ENCODE measurements around the gene RCOR2.
A peak's percentile ranks its signal among the peaks of the same experiment; 100 is the strongest.

RCOR2 gene

DNA sequence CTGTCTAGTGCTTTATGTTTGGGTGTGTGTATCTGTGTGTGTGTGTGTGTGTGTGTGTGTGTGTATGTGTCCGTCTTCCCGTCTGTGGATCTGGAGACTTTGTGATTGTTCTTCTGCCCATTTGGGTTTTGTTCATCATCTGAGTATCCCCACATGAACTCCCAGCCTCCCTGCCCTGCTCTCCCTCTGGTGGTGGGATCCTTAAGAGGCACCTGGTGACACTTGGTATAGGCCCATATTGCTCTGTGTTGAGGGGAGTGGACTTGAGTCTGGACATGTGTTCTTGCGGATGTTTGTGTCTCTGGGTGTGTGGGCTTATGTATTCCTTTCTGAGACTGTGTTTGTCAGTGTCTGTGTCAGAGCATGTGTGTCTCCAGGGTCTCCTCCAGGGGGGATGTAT is 15.3 kb downstream of the RCOR2 start:
- H3K4me3 ChIP-seq (replicated peaks; ENCODE audit: low read depth, low read length): no peak overlapping the region
- peak; percentile 51 for DNase-seq (ENCODE audit: low read depth)
- TF ChIP-seq, protein P1, sequence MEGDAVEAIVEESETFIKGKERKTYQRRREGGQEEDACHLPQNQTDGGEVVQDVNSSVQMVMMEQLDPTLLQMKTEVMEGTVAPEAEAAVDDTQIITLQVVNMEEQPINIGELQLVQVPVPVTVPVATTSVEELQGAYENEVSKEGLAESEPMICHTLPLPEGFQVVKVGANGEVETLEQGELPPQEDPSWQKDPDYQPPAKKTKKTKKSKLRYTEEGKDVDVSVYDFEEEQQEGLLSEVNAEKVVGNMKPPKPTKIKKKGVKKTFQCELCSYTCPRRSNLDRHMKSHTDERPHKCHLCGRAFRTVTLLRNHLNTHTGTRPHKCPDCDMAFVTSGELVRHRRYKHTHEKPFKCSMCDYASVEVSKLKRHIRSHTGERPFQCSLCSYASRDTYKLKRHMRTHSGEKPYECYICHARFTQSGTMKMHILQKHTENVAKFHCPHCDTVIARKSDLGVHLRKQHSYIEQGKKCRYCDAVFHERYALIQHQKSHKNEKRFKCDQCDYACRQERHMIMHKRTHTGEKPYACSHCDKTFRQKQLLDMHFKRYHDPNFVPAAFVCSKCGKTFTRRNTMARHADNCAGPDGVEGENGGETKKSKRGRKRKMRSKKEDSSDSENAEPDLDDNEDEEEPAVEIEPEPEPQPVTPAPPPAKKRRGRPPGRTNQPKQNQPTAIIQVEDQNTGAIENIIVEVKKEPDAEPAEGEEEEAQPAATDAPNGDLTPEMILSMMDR (IDR thresholded peaks at IDR 0.05; ENCODE audit: low read length, missing control alignments): peak; percentile 57

DNA sequence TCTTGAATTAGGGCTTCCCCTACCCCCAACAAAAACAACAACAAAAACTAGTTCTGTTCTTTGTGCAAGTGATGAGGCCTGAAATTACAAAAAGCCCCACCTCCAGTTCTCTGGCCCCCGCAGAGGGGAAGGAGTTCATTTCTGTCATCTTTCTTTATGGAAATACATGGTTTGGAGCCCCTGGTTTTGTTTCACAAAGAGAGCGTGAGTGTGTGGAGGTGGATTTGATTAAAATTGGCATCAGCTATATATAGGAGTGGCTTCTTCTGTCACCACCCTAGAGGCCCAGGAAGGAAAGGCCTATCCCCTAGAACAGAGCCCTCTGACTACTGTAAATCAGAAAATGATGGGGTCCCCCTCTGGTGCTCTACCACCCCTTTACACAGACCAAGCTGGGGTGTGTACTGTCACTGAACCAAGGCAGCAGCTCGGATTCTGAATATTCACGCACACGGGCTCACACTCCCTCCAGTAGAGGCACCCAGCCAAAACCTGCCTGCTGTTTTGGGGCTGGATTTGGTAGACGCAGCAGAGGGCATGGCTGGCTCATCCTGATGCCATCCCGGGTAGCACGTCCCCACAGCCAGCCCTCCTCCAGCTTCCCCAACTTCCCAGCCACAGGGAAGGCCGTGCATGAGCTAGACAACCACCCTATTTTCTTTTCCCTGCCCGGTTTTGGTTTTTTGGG is 19.4 kb downstream of the RCOR2 start:
- TF ChIP-seq, protein P1 (IDR thresholded peaks at IDR 0.05; ENCODE audit: low read length, missing control alignments): no peak
- DNase-seq (ENCODE audit: low read depth): no peak
- H3K4me3 ChIP-seq (replicated peaks; ENCODE audit: low read depth, low read length): no peak overlapping the region

DNA sequence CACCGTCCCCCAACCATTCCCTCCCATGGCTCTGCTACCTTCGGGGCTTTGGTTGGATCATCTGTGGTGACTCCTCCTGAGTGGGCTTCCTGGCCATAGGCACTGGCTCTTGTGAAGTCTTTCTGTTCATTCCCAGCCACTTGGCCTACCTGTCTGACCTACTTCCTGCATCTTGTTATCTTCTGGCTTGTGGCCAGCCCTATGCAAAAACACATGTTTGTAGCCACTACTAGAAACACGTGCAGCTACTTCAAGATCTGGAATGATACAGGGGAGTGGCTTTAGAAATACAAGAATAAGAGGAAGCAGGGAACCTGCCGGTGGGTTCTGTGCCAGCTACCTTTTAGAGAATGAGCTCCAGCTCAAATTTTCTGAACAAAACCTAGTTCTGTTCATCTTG is 20.9 kb downstream of the RCOR2 start:
- DNase-seq (ENCODE audit: low read depth): no peak
- TF ChIP-seq, protein P1 (IDR thresholded peaks at IDR 0.05; ENCODE audit: low read length, missing control alignments): no peak
- H3K4me3 ChIP-seq (replicated peaks; ENCODE audit: low read depth, low read length): no peak overlapping the region

DNA sequence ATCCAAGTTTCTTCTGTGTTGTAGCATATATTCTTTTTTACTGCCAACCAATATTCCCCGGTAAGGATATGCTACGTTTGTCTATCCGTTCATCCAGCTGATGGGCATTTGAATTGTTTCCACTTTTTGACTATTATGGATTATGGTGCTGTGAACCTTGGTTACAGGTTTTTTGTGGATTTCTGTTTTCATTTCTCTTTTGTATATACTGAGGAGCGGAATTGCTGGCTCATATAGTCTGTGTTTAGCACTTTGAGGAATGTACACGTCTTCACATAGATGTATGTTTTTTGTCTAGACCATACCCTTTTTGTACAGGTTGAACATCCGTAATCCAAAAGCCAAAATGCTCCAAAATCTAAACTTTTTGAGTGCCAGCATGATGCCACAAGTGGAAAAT is 23.6 kb downstream of the RCOR2 start:
- no peak overlapping the region for H3K4me3 ChIP-seq (replicated peaks; ENCODE audit: low read depth, low read length)
- TF ChIP-seq, protein P1 (IDR thresholded peaks at IDR 0.05; ENCODE audit: low read length, missing control alignments): no peak
- no peak for DNase-seq (ENCODE audit: low read depth)

DNA sequence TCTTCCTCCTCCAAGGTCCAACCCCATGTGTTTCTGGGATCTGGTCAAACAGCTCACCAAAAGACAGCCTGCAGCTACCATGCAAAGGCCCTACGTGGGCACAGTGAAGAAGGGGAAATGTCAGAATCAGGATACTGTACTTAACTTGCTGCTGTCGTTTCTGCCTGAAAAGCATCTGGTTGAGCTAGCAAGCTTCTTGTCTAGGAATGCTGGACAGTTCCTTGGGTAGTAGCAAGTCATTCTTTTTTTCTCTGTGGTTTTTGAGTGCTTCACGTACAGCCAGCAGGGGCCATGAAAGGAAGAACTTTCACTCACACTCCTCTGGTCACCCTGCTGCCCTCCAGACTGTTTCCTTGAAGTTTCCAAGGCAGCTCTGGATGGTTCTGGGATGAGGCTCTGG is 24.7 kb downstream of the RCOR2 start:
- peak; percentile 57 for DNase-seq (ENCODE audit: low read depth)
- no peak overlapping the region for H3K4me3 ChIP-seq (replicated peaks; ENCODE audit: low read depth, low read length)
- TF ChIP-seq, protein P1 (IDR thresholded peaks at IDR 0.05; ENCODE audit: low read length, missing control alignments): no peak

DNA sequence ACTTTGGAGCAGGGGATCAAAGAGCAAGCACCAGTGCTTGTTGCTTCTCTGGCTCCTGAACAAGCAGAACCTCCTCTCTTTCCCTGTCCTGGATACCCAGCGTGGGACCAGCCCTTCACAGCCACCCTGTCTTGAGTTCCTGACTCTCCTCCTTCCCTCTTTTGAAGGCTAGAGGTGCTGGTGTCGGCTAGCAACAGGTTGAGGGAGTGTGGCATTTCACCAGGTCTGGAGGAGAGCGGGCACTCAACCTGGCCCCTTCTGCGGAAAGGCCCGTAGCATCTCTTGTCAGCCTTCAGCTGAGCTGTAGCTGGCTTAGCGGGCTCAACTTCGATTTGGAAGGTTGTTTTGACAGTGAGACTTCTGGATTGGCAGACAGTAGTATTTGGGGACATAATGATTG is 26.6 kb downstream of the RCOR2 start:
- H3K4me3 ChIP-seq (replicated peaks; ENCODE audit: low read depth, low read length): no peak overlapping the region
- DNase-seq (ENCODE audit: low read depth): no peak
- TF ChIP-seq, protein P1 (IDR thresholded peaks at IDR 0.05; ENCODE audit: low read length, missing control alignments): no peak

DNA sequence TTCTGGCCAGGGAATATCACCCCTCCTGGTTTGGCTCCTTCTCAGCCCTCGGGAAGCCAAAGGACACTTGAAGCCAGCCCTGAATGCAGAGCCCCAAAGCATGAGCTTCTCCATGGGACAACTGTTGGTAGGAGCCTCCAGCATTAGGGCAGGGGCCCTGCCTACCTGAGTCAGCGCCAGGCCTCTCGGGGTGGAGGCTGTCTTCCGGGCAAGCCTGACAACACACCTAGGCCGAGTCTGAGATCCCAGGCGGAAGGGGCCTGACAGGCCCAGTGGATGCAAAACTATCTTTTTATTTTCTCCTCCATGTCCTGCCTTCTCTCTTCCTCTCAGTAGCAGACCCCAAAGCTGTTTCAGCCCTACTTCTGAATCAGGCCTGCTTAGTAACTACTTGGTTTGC is 27.6 kb downstream of the RCOR2 start:
- no peak overlapping the region for H3K4me3 ChIP-seq (replicated peaks; ENCODE audit: low read depth, low read length)
- no peak for DNase-seq (ENCODE audit: low read depth)
- TF ChIP-seq, protein P1 (IDR thresholded peaks at IDR 0.05; ENCODE audit: low read length, missing control alignments): no peak
